ENCODE data around the gene SLC25A13. TPM values are rescaled to one million over a fixed set of nuclear protein-coding genes. Genes with fewer than 3 reads are reported as not detected.

Gene SLC25A13
- total and polyA plus RNA-seq, 3 donors from 2014 or later, result 13.2 to 49.1 (median 35.4) TPM

- intact Hi-C loops (cut with DNase I; ENCODE audit: low total_unique reads), result no loop called here
- 83 to 87% methylated on average over 2 of the region's 2 CpGs for WGBS, 2 donors
- no peak for DNase-seq
These were observed 73.5 kb downstream of the SLC25A13 start for GRCh38 chr7:96248405-96248804.

GRCh38 chr7:96246919-96247318 lies 75.0 kb downstream of the SLC25A13 start:
- WGBS, 2 donors, result 86 to 90% methylated on average over 3 of the region's 3 CpGs

More at GRCh38 chr7:96248405-96248804, 73.5 kb downstream of the SLC25A13 start:
- Histone ChIP-seq H3K4me1 (no peaks in the 10 kb centered on the region), H3K4me3 (no peak overlapping the region), H3K27me3 (no peaks in the 10 kb centered on the region), H3K36me3 (ENCODE audit: low read depth, missing control alignments) (no peaks in the 10 kb centered on the region), H3K27ac (no peak overlapping the region), H3K9me3 (no peaks in the 10 kb centered on the region)
- TF ChIP-seq POLR2A (IDR thresholded peaks at IDR 0.05) (no peak), CTCF (IDR thresholded peaks at IDR 0.05) (no peak)

GRCh38 chr7:96244992-96245292 lies 77.0 kb downstream of the SLC25A13 start:
- WGBS, 2 donors, result 91 to 96% methylated on average over 2 of the region's 2 CpGs
- intact Hi-C loops (cut with DNase I; ENCODE audit: low total_unique reads), result no loop called here
- TF ChIP-seq POLR2A (IDR thresholded peaks at IDR 0.05) (no peak), CTCF (IDR thresholded peaks at IDR 0.05) (no peak)
- Histone ChIP-seq H3K9me3 (no peaks in the 10 kb centered on the region), H3K36me3 (ENCODE audit: low read depth, missing control alignments) (no peaks in the 10 kb centered on the region), H3K4me3 (no peak overlapping the region), H3K4me1 (no peaks in the 10 kb centered on the region), H3K27ac (no peak overlapping the region), H3K27me3 (no peaks in the 10 kb centered on the region)
- DNase-seq, result no peak

More at GRCh38 chr7:96246919-96247318, 75.0 kb downstream of the SLC25A13 start:
- intact Hi-C loops (cut with DNase I; ENCODE audit: low total_unique reads), result no loop called here
- DNase-seq, result no peak
- TF ChIP-seq POLR2A (IDR thresholded peaks at IDR 0.05) (no peak), CTCF (IDR thresholded peaks at IDR 0.05) (no peak)
- no peaks in the 10 kb centered on the region for H3K36me3 ChIP-seq (ENCODE audit: low read depth, missing control alignments)
- H3K9me3 ChIP-seq, result no peaks in the 10 kb centered on the region
- H3K27me3 ChIP-seq, result no peaks in the 10 kb centered on the region
- no peak overlapping the region for H3K27ac ChIP-seq
- H3K4me1 ChIP-seq, result no peaks in the 10 kb centered on the region
- no peak overlapping the region for H3K4me3 ChIP-seq

GRCh38 chr7:96244244-96244991 lies 77.5 kb downstream of the SLC25A13 start:
- H3K27ac ChIP-seq, result no peak overlapping the region
- 82 to 88% methylated on average over 6 of the region's 6 CpGs for WGBS, 2 donors
- no peaks in the 10 kb centered on the region for H3K36me3 ChIP-seq (ENCODE audit: low read depth, missing control alignments)
- TF ChIP-seq CTCF (IDR thresholded peaks at IDR 0.05) (no peak), POLR2A (IDR thresholded peaks at IDR 0.05) (no peak)
- H3K4me1 ChIP-seq, result no peaks in the 10 kb centered on the region
- no peaks in the 10 kb centered on the region for H3K27me3 ChIP-seq
- no peak for DNase-seq
- H3K9me3 ChIP-seq, result no peaks in the 10 kb centered on the region
- intact Hi-C loops (cut with DNase I; ENCODE audit: low total_unique reads), result no loop called here
- no peak overlapping the region for H3K4me3 ChIP-seq

- 90 to 100% methylated on average over 2 of the region's 2 CpGs for WGBS, 2 donors
- no peak for DNase-seq
- Histone ChIP-seq H3K36me3 (ENCODE audit: low read depth, missing control alignments) (no peaks in the 10 kb centered on the region), H3K9me3 (no peaks in the 10 kb centered on the region), H3K27ac (no peak overlapping the region), H3K4me1 (peaks cover 4% of the 10 kb centered on the region), H3K27me3 (no peaks in the 10 kb centered on the region), H3K4me3 (no peak overlapping the region)
- TF ChIP-seq POLR2A (IDR thresholded peaks at IDR 0.05) (no peak), CTCF (IDR thresholded peaks at IDR 0.05) (no peak)
- intact Hi-C loops (cut with DNase I; ENCODE audit: low total_unique reads), result no loop called here
These were observed 78.7 kb downstream of the SLC25A13 start for GRCh38 chr7:96243241-96243640.

Data from testis (tissue), 3 donors.